Heart right ventricle (tissue), 16 donors: ENCODE results near the gene RFTN1. TPM values are rescaled to one million over a fixed set of nuclear protein-coding genes. Genes with fewer than 3 reads are reported as not detected.

ENCODE experiments used
- ATAC-seq, 8 donors: fragments of 200-7000 bp; cut with Tn5 transposase; one replicate each; pipeline ENCODE4 v1.9.1; 2020; ENCODE audit warnings: mild to moderate bottlenecking in 8 of 8, moderate library complexity in 8 of 8, moderate number of reproducible peaks in 1 of 8
- DNase-seq, 2 donors: peaks; one replicate each; pipeline ENCODE4 v3.0.0-alpha.2; 2020
- H3K27ac ChIP-seq, 10 donors: fragments of 200-600 bp; sonication (generic) in 2 of 10; one replicate each; pipeline versions ENCODE4 v1.5.0 to v1.8.0; 2020 to 2022; ENCODE audit warnings: mild to moderate bottlenecking in 3 of 10
- H3K27me3 ChIP-seq, 7 donors: fragments of 200-600 bp; one replicate each; pipeline ENCODE4 v1.8.0; 2021 to 2022; ENCODE audit warnings: mild to moderate bottlenecking in 2 of 7
- H3K36me3 ChIP-seq, 9 donors: fragments of 200-600 bp; sonication (generic) in 1 of 9; one replicate each; pipeline versions ENCODE4 v1.5.0 to v1.8.0; 2020 to 2022; ENCODE audit warnings: mild to moderate bottlenecking in 2 of 9
- H3K4me1 ChIP-seq, 9 donors: fragments of 200-600 bp; sonication (generic) in 1 of 9; one replicate each; pipeline versions ENCODE4 v1.5.0 to v1.8.0; 2020 to 2022; ENCODE audit warnings: mild to moderate bottlenecking in 4 of 9
- H3K4me3 ChIP-seq, 10 donors: fragments of 200-600 bp; sonication (generic) in 2 of 10; one replicate each; pipeline versions ENCODE4 v1.5.0 to v1.8.0; 2020 to 2022; ENCODE audit warnings: mild to moderate bottlenecking in 7 of 10, moderate library complexity in 2 of 10
- H3K9me3 ChIP-seq, 11 donors: fragments of 200-600 bp in 10 of 11; sonication (generic) in 2 of 11; one replicate each; pipeline versions ENCODE4 v1.5.0 to v1.8.0; 2013 to 2022; ENCODE audit warnings: mild to moderate bottlenecking in 2 of 11, control low read depth in 1 of 11, moderate library complexity in 1 of 11
- CTCF ChIP-seq, 9 donors: fragments of 200-600 bp; sonication (generic) in 2 of 9; IDR thresholded peaks; one replicate each; pipeline versions ENCODE4 v1.5.0 to v1.8.0; 2021 to 2022; ENCODE audit warnings: antibody characterized with exemption in 9 of 9, mild to moderate bottlenecking in 5 of 9, moderate library complexity in 1 of 9
- WGBS, 2 donors: extraction: QIAGEN DNeasy Blood & Tissue Kit; methylation state at CpG; one replicate each; pipeline ENCODE4 v1.1.7; 2013; ENCODE audit warnings: inconsistent platforms in 1 of 2; 5-methylcytosine and 5-hydroxymethylcytosine counted together
- intact Hi-C, 10 donors: fragments of 100-400 bp; cut with DNase I; formaldehyde crosslinking; loops; one replicate each; pipeline versions ENCODE4 v1.11.1 to v1.14.2; 2022
- polyA plus RNA-seq, 2 donors: library from polyadenylated mRNA; stranded (reverse); fragments of 200-250 nt; gene quantifications; one replicate each; pipeline ENCODE4 v1.2.3, GENCODE V29; 2013
- total RNA-seq, 10 donors: library from RNA; stranded (reverse); fragmentation: NEBNext Ultra II Directional in 3 of 10; extraction: Animal tissue kit (Norgen Biotek cat#: 25700) in 3 of 10; gene quantifications; one replicate each; pipeline versions ENCODE4 v1.2.1 to v1.2.4, GENCODE V29; 2021 to 2023
- donor health status: Arrhythmogenic right ventricular cardiomyopathy.
- donor health status: ischemic (EF 13 %, LVEDD 7.1; RV severe dilation, severe dysfunction).
- donor health status: healthy with polysubstance abuse.
- donor health status: DM: no; HTN: yes; CAD: no.
- donor health status: DM: no; HTN: no; CAD: no.
- donor health status: ischemic (EF 25% LVEDD 6.9; RV normal size, moderate dysfunction).
- donor health status: ischemic (EF 25% LVEDD 5.7; RV mildly dilated, moderate dysfunction).
- donor health status: healthy.
- donor health status: DM: yes; HTN: yes; CAD: no.
- donor health status: Ischemic cardiomyopathy.
- donor health status: ischemic (EF 35%, LVEDD 5.7; RV mildly dilated, moderate dysfunction).
- donor health status: nonischemic (EF 11% LVEDD 7.7; RV severe dilation, severe dysfunction).
- donor health status: DM: yes; HTN: yes; CAD: no.
- donor health status: PGD.
- donor health status: ischemic (EF 29% LVEDD 5.4; RV normal size, mild dysfunction).
- donor health status: nonischemic (EF 23%, LVEDD 6.1; RV moderate dilation, normal function).

RFTN1 gene
- total and polyA plus RNA-seq, 12 donors: 17.4 to 32.2 (median 24.0) TPM

DNA sequence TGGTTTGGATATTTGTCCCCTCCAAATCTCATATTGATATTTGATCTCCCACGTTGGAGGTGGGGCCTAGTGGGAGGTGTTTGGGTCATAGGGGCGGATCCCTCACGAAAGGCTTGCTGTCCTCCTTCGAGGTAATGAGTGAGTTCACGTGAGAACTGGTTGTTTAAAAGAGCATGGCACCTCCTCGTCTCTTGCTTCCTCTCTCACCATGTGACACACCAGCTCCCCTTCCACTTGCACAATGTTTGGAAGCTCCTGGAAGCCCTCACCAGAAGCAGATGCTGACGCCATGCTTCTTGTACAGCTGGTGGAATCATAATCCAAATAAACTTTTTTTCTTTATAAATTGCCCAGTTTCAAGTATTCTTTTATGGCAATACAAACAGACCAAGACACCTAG is 38.6 kb downstream of the RFTN1 start:
- no peak for TF ChIP-seq CTCF (IDR thresholded peaks at IDR 0.05)
- H3K4me1 ChIP-seq: peaks cover 0 to 89% (median 37%) of the 10 kb centered on the region in 9 donors
- ATAC-seq (peak in 1 of 8 donors; percentile 28), DNase-seq (no peak)
- H3K9me3 ChIP-seq: peaks cover 0 to 14% (median 10%) of the 10 kb centered on the region in 11 donors
- H3K4me3 ChIP-seq: no peak overlapping the region
- intact Hi-C loops: loop anchor here in 2 of 10 donors (5.0 kb wide), 1 partner anchor 37 kb away; the partner anchor contains the start of gene RFTN1 (in 2 of the 2)
- H3K36me3 ChIP-seq: peaks cover 0 to 60% (median 7%) of the 10 kb centered on the region in 9 donors
- 76 to 77% methylated on average over 7 of the region's 7 CpGs for whole genome bisulfite sequencing, 2 donors
- peak overlapping the region in 3 of 10 donors; percentile 3 to 31 (median 6) for H3K27ac ChIP-seq
- H3K27me3 ChIP-seq: no peaks in the 10 kb centered on the region

GRCh38 chr3:16474216-16474615 is 39.3 kb downstream of the RFTN1 start:
- Histone ChIP-seq H3K9me3 (peaks cover 0 to 14% (median 10%) of the 10 kb centered on the region in 11 donors), H3K27ac (peak overlapping the region in 2 of 10 donors; percentile 3 to 31), H3K27me3 (no peaks in the 10 kb centered on the region), H3K4me3 (no peak overlapping the region), H3K4me1 (peaks cover 0 to 89% (median 40%) of the 10 kb centered on the region in 9 donors), H3K36me3 (peaks cover 0 to 54% (median 7%) of the 10 kb centered on the region in 9 donors)
- DNase-seq (no peak), ATAC-seq (no peak)
- TF ChIP-seq CTCF (IDR thresholded peaks at IDR 0.05): no peak
- WGBS, 2 donors: 45 to 66% methylated on average over 2 of the region's 2 CpGs
- intact Hi-C loops: loop anchor here in 2 of 10 donors (5.0 kb wide), 1 partner anchor 38 kb away; the partner anchor contains the start of gene RFTN1 (in 2 of the 2)

GRCh38 chr3:16472593-16472992 is 40.9 kb downstream of the RFTN1 start:
- Histone ChIP-seq H3K4me1 (peaks cover 7 to 90% (median 46%) of the 10 kb centered on the region in 9 donors), H3K4me3 (no peak overlapping the region), H3K27me3 (no peaks in the 10 kb centered on the region), H3K9me3 (peaks cover 0 to 14% (median 10%) of the 10 kb centered on the region in 11 donors), H3K27ac (peak overlapping the region in 9 of 10 donors; percentile 34 to 74 (median 56)), H3K36me3 (peaks cover 0 to 40% (median 7%) of the 10 kb centered on the region in 9 donors)
- TF ChIP-seq CTCF (IDR thresholded peaks at IDR 0.05): no peak
- intact Hi-C loops: loop anchor here in 2 of 10 donors (5.0 kb wide), 1 partner anchor 40 kb away; the partner anchor contains the start of gene RFTN1 (in 2 of the 2)
- peak; percentile 46 to 83 (median 70) for ATAC-seq
- peak in 1 of 2 donors; percentile 23 for DNase-seq
- WGBS, 2 donors: 61 to 69% methylated on average over 8 of the region's 8 CpGs

- Histone ChIP-seq H3K4me1 (peaks cover 7 to 90% (median 51%) of the 10 kb centered on the region in 9 donors), H3K9me3 (peaks cover 0 to 14% (median 10%) of the 10 kb centered on the region in 11 donors), H3K27ac (peak overlapping the region in 7 of 10 donors; percentile 28 to 71 (median 54)), H3K36me3 (peaks cover 0 to 40% (median 7%) of the 10 kb centered on the region in 9 donors), H3K4me3 (no peak overlapping the region), H3K27me3 (no peaks in the 10 kb centered on the region)
- ATAC-seq: no peak
- TF ChIP-seq CTCF (IDR thresholded peaks at IDR 0.05): no peak
- 95 to 96% methylated on average over 3 of the region's 3 CpGs for WGBS, 2 donors
- no peak for DNase-seq
- intact Hi-C loops: loop anchor here in 2 of 10 donors (5.0 kb wide), 1 partner anchor 40 kb away; the partner anchor contains the start of gene RFTN1 (in 2 of the 2)
Observed at GRCh38 chr3:16471897-16472296, 41.6 kb downstream of the RFTN1 start.
